Measurements from ENCODE around the gene COL5A1. TPM values are rescaled to one million over a fixed set of nuclear protein-coding genes. Genes with fewer than 3 reads are reported as not detected.

COL5A1 gene
- total and polyA plus RNA-seq, 4 donors: 12.2 to 169 (median 65.4) TPM

- no peak for TF ChIP-seq CTCF (IDR thresholded peaks at IDR 0.05; ENCODE audit: control extremely low read depth, extremely low read depth)
- Histone ChIP-seq H3K36me3 (ENCODE audit: control insufficient read depth in 4 of 4, insufficient read depth in 4 of 4, low read length in 4 of 4) (no peaks in the 10 kb centered on the region), H3K27me3 (ENCODE audit: control insufficient read depth in 3 of 3, insufficient read depth in 3 of 3, low read length in 2 of 3) (no peaks in the 10 kb centered on the region), H3K4me3 (no peak overlapping the region), H3K27ac (ENCODE audit: low read depth in 1 of 2, low read length in 1 of 2) (no peak overlapping the region), H3K9ac (ENCODE audit: insufficient read depth in 1 of 2, low read length in 2 of 2) (no peak overlapping the region), H3K9me3 (ENCODE audit: control insufficient read depth in 4 of 4, insufficient read depth in 3 of 4, low read length in 3 of 4) (peaks cover 0 to 6% (median 0%) of the 10 kb centered on the region in 4 donors), H3K4me1 (ENCODE audit: control insufficient read depth in 5 of 5, insufficient read depth in 5 of 5, low read length in 5 of 5) (no peaks in the 10 kb centered on the region)
- ATAC-seq (ENCODE audit: insufficient read depth, low FRiP score) (no peak), DNase-seq (no peak)
- 67 to 85% methylated on average over 11 of the region's 11 CpGs for WGBS, 2 donors
Observed at GRCh38 chr9:134858051-134858841, 216.6 kb downstream of the COL5A1 start.

- no peaks in the 10 kb centered on the region for H3K36me3 ChIP-seq (ENCODE audit: control insufficient read depth in 4 of 4, insufficient read depth in 4 of 4, low read length in 4 of 4)
- 70 to 91% methylated on average over 13 of the region's 13 CpGs for WGBS, 2 donors
- H3K9me3 ChIP-seq (ENCODE audit: control insufficient read depth in 4 of 4, insufficient read depth in 3 of 4, low read length in 3 of 4): peaks cover 0 to 6% (median 0%) of the 10 kb centered on the region in 4 donors
- ATAC-seq (ENCODE audit: insufficient read depth, low FRiP score) (no peak), DNase-seq (peak in 2 of 3 donors; percentile 32 to 44)
- no peak overlapping the region for H3K9ac ChIP-seq (ENCODE audit: insufficient read depth in 1 of 2, low read length in 2 of 2)
- no peaks in the 10 kb centered on the region for H3K27me3 ChIP-seq (ENCODE audit: control insufficient read depth in 3 of 3, insufficient read depth in 3 of 3, low read length in 2 of 3)
- no peak overlapping the region for H3K4me3 ChIP-seq
- TF ChIP-seq CTCF (IDR thresholded peaks at IDR 0.05; ENCODE audit: control extremely low read depth, extremely low read depth): no peak
- peaks cover 0 to 4% (median 0%) of the 10 kb centered on the region in 5 donors for H3K4me1 ChIP-seq (ENCODE audit: control insufficient read depth in 5 of 5, insufficient read depth in 5 of 5, low read length in 5 of 5)
- no peak overlapping the region for H3K27ac ChIP-seq (ENCODE audit: low read depth in 1 of 2, low read length in 1 of 2)
Observed at GRCh38 chr9:134860510-134860909, 218.9 kb downstream of the COL5A1 start.

GRCh38 chr9:134861595-134862334 is 220.2 kb downstream of the COL5A1 start:
- Histone ChIP-seq H3K36me3 (ENCODE audit: control insufficient read depth in 4 of 4, insufficient read depth in 4 of 4, low read length in 4 of 4) (no peaks in the 10 kb centered on the region), H3K4me1 (ENCODE audit: control insufficient read depth in 5 of 5, insufficient read depth in 5 of 5, low read length in 5 of 5) (peaks cover 0 to 4% (median 0%) of the 10 kb centered on the region in 5 donors), H3K27ac (ENCODE audit: low read depth in 1 of 2, low read length in 1 of 2) (no peak overlapping the region), H3K4me3 (no peak overlapping the region), H3K27me3 (ENCODE audit: control insufficient read depth in 3 of 3, insufficient read depth in 3 of 3, low read length in 2 of 3) (no peaks in the 10 kb centered on the region), H3K9ac (ENCODE audit: insufficient read depth in 1 of 2, low read length in 2 of 2) (no peak overlapping the region), H3K9me3 (ENCODE audit: control insufficient read depth in 4 of 4, insufficient read depth in 3 of 4, low read length in 3 of 4) (peaks cover 0 to 6% (median 0%) of the 10 kb centered on the region in 4 donors)
- 83 to 93% methylated on average over 17 of the region's 17 CpGs for WGBS, 2 donors
- ATAC-seq (ENCODE audit: insufficient read depth, low FRiP score): no peak
- DNase-seq: no peak
- TF ChIP-seq CTCF (IDR thresholded peaks at IDR 0.05; ENCODE audit: control extremely low read depth, extremely low read depth): no peak

All from lung (tissue), 12 donors.